Adipocyte (in vitro differentiated cells): ENCODE measurements around the gene TMEM267.
"Not testable (repeated sequence)": the region's sequence is repeated elsewhere in the genome, so short reads cannot be mapped to it uniquely, and the experiment has no call there.

Source experiments
- DNase-seq: peaks from one replicate; pipeline ENCODE4 v3.0.0-alpha.2; 2015; ENCODE audit warnings: low read depth
- H3K27me3 ChIP-seq: replicated peaks from 2 replicates; pipeline ENCODE4 v1.7.0; 2013; ENCODE audit warnings: mild to moderate bottlenecking, low read length, moderate library complexity; ENCODE audit not compliant: control insufficient read depth, insufficient read depth
- H3K36me3 ChIP-seq: 2 replicates; pipeline ENCODE4 v1.7.0; 2013; ENCODE audit warnings: low read length, mild to moderate bottlenecking, moderate library complexity; ENCODE audit not compliant: control insufficient read depth, insufficient read depth, severe bottlenecking
- H3K4me1 ChIP-seq: 2 replicates; pipeline ENCODE4 v1.7.0; 2013; ENCODE audit warnings: mild to moderate bottlenecking, low read length, moderate library complexity; ENCODE audit not compliant: control insufficient read depth, insufficient read depth
- H3K4me3 ChIP-seq: 2 replicates; pipeline ENCODE4 v1.7.0; 2013; ENCODE audit warnings: mild to moderate bottlenecking, low read length, moderate library complexity
- H3K9ac ChIP-seq: 2 replicates; pipeline ENCODE4 v1.7.0; 2013; ENCODE audit warnings: mild to moderate bottlenecking, low read length, moderate library complexity
- H3K9me3 ChIP-seq: 2 replicates; pipeline ENCODE4 v1.7.0; 2013; ENCODE audit warnings: mild to moderate bottlenecking, low read length, moderate library complexity; ENCODE audit not compliant: control insufficient read depth

The TMEM267 gene

GRCh38 chr5:43456556-43456955, 27.1 kb downstream of the TMEM267 start:
- H3K36me3 ChIP-seq: peaks cover 44% of the 10 kb centered on the region

DNA sequence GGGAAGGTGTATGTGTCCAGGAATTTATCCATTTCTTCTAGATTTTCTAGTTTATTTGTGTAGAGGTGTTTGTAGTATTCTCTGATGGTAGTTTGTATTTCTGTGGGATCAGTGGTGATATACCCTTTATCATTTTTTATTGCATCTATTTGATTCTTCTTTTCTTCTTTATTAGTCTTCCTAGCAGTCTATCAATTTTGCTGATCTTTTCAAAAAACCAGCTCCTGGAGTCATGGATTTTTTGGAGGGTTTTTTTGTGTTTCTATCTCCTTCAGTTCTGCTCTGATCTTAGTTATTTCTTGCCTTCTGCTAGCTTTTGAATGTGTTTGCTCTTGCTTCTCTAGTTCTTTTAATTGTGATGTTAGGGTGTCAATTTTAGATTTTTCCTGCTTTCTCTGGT, 42.1 kb downstream of the TMEM267 start:
- peaks cover 27% of the 10 kb centered on the region for H3K36me3 ChIP-seq
- H3K4me1 ChIP-seq, H3K27me3 ChIP-seq, H3K9me3 ChIP-seq, H3K4me3 ChIP-seq, H3K9ac ChIP-seq, DNase-seq: not testable (repeated sequence)

More at GRCh38 chr5:43456556-43456955, 27.1 kb downstream of the TMEM267 start:
- DNase-seq: no peak
- no peak overlapping the region for H3K9ac ChIP-seq
- H3K4me1 ChIP-seq: no peaks in the 10 kb centered on the region
- H3K27me3 ChIP-seq: no peaks in the 10 kb centered on the region
- H3K9me3 ChIP-seq: peaks cover 15% of the 10 kb centered on the region
- no peak overlapping the region for H3K4me3 ChIP-seq

- no peaks in the 10 kb centered on the region for H3K27me3 ChIP-seq
- DNase-seq: no peak
- H3K4me3 ChIP-seq: no peak overlapping the region
- no peaks in the 10 kb centered on the region for H3K9me3 ChIP-seq
- no peaks in the 10 kb centered on the region for H3K36me3 ChIP-seq
- peaks cover 13% of the 10 kb centered on the region for H3K4me1 ChIP-seq
- H3K9ac ChIP-seq: no peak overlapping the region
Observed at GRCh38 chr5:43437062-43437660, 46.5 kb downstream of the TMEM267 start.

- no peak for DNase-seq
Observed at GRCh38 chr5:43433382-43433781, 50.3 kb downstream of the TMEM267 start.

GRCh38 chr5:43432486-43433375, 50.9 kb downstream of the TMEM267 start:
- peaks cover 15% of the 10 kb centered on the region for H3K4me1 ChIP-seq
- H3K9ac ChIP-seq: no peak overlapping the region
- no peaks in the 10 kb centered on the region for H3K36me3 ChIP-seq
- H3K9me3 ChIP-seq: no peaks in the 10 kb centered on the region
- DNase-seq: peak; percentile 94
- H3K4me3 ChIP-seq: peak overlapping the region; percentile 24
- no peaks in the 10 kb centered on the region for H3K27me3 ChIP-seq

More at GRCh38 chr5:43433382-43433781, 50.3 kb downstream of the TMEM267 start:
- Histone ChIP-seq H3K36me3 (no peaks in the 10 kb centered on the region), H3K9me3 (no peaks in the 10 kb centered on the region), H3K27me3 (no peaks in the 10 kb centered on the region), H3K4me1 (peaks cover 15% of the 10 kb centered on the region), H3K9ac (no peak overlapping the region), H3K4me3 (no peak overlapping the region)

- H3K9ac ChIP-seq: no peak overlapping the region
- no peak for DNase-seq
- H3K4me1 ChIP-seq: peaks cover 26% of the 10 kb centered on the region
- H3K4me3 ChIP-seq: no peak overlapping the region
- no peaks in the 10 kb centered on the region for H3K27me3 ChIP-seq
- H3K36me3 ChIP-seq: no peaks in the 10 kb centered on the region
- no peaks in the 10 kb centered on the region for H3K9me3 ChIP-seq
Observed at GRCh38 chr5:43429706-43430105, 54.0 kb downstream of the TMEM267 start.

DNA sequence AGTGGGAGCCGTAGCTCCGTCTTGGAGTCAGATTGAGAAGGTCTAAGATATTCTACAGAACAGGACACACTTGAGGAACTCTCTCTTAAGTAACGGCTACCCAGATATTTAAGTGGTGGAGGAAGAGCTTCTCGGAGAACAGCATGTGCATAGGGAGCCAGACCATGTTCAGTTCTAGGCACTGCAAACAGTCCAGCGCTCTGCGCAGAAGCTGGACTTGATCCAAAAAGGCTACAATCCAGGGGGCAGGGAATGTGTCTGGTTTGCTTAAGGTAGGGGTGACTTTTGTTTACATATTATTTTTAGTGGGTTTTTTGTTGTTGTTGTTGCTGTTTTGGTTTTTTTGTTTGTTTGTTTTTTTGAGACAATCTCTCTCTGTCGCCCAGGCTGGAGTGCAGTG, 54.6 kb downstream of the TMEM267 start:
- no peaks in the 10 kb centered on the region for H3K36me3 ChIP-seq
- H3K4me3 ChIP-seq: no peak overlapping the region
- H3K9ac ChIP-seq: no peak overlapping the region
- DNase-seq: no peak
- H3K4me1 ChIP-seq: peaks cover 26% of the 10 kb centered on the region
- H3K27me3 ChIP-seq: no peaks in the 10 kb centered on the region
- H3K9me3 ChIP-seq: no peaks in the 10 kb centered on the region

- H3K27me3 ChIP-seq: no peaks in the 10 kb centered on the region
- H3K36me3 ChIP-seq: no peaks in the 10 kb centered on the region
- peaks cover 17% of the 10 kb centered on the region for H3K4me1 ChIP-seq
- no peak for DNase-seq
- H3K4me3 ChIP-seq: no peak overlapping the region
- H3K9ac ChIP-seq: no peak overlapping the region
- H3K9me3 ChIP-seq: no peaks in the 10 kb centered on the region
Observed at GRCh38 chr5:43427306-43427705, 56.4 kb downstream of the TMEM267 start.

- peak; percentile 54 for DNase-seq
- Histone ChIP-seq H3K4me3 (no peak overlapping the region), H3K9me3 (no peaks in the 10 kb centered on the region), H3K4me1 (peaks cover 21% of the 10 kb centered on the region), H3K27me3 (no peaks in the 10 kb centered on the region), H3K36me3 (no peaks in the 10 kb centered on the region), H3K9ac (no peak overlapping the region)
Observed at GRCh38 chr5:43425983-43426382, 57.7 kb downstream of the TMEM267 start.

DNA sequence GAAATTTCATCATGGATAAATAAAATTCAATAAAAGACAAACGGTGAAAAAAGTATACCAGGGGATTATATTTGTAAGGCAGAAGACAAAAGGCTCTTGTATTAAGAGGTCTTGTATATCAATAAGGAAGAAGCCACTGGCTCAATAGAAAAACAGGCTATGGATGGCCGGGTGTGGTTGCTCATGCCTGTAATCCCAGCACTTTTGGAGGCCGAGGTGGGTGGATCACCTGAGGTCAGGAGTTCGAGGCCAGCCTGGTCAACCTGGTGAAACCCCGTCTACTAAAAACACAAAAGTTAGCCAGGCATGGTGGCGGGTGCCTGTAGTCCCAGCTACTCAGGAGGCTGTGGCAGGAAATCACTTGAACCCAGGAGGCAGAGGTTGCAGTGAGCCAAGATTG, 60.6 kb downstream of the TMEM267 start:
- DNase-seq, H3K9ac ChIP-seq, H3K4me3 ChIP-seq, H3K36me3 ChIP-seq, H3K9me3 ChIP-seq, H3K27me3 ChIP-seq: not testable (repeated sequence)
- peaks cover 21% of the 10 kb centered on the region for H3K4me1 ChIP-seq

- no peak overlapping the region for H3K9ac ChIP-seq
- peak; percentile 51 for DNase-seq
- no peaks in the 10 kb centered on the region for H3K36me3 ChIP-seq
- H3K4me1 ChIP-seq: peaks cover 21% of the 10 kb centered on the region
- H3K27me3 ChIP-seq: peaks cover 2% of the 10 kb centered on the region
- H3K4me3 ChIP-seq: no peak overlapping the region
- H3K9me3 ChIP-seq: no peaks in the 10 kb centered on the region
Observed at GRCh38 chr5:43422143-43422542, 61.5 kb downstream of the TMEM267 start.
